T47D (cell line): ENCODE results near the gene ZNF484.
A peak's percentile ranks its signal among the peaks of the same experiment; 100 is the strongest.
"Not testable (repeated sequence)": the region's sequence is repeated elsewhere in the genome, so short reads cannot be mapped to it uniquely, and the experiment has no call there.

ENCODE experiments used
- DNase-seq, 2 experiments: peaks; one replicate each; pipeline versions ENCODE4 v3.0.0 to v3.0.0-alpha.2; 2011 to 2012; ENCODE audit warnings: low read depth in 1 of 2, low spot score in 1 of 2
- JUND ChIP-seq: IDR thresholded peaks from 2 replicates; pipeline ENCODE4 v1.6.1; 2012; ENCODE audit warnings: low read depth
- in situ Hi-C: cut with HindIII; loops from 2 replicates; pipeline ENCODE4 v1.10.0; 2016; ENCODE audit warnings: low sequenced_read_pairs, low pct_unique_long_range_greater_than_20kb

Gene ZNF484

GRCh38 chr9:92877531-92878430 is at the start of gene ZNF484:
TSS of gene ZNF484 (minus strand) at chr9:92878038. CDS start at chr9:92875029, 3,009 bp downstream.
- no peak for TF ChIP-seq JUND
- DNase-seq = peak; percentile 23 to 83
- in situ Hi-C loops = no loop called here

- no peak for TF ChIP-seq JUND
- in situ Hi-C loops = no loop called here
- no peak for DNase-seq
Measured at GRCh38 chr9:92920437-92920836, 42.6 kb upstream of the ZNF484 start.

GRCh38 chr9:92917176-92917800 is 39.5 kb upstream of the ZNF484 start:
- DNase-seq = peak in 1 of 2 experiments; percentile 1
- in situ Hi-C loops = no loop called here
- TF ChIP-seq JUND = no peak

- no peak for TF ChIP-seq JUND
- peak; percentile 25 to 47 for DNase-seq
- in situ Hi-C loops = no loop called here
Measured at GRCh38 chr9:92911511-92912475, 34.0 kb upstream of the ZNF484 start.

GRCh38 chr9:92905137-92905536 is 27.3 kb upstream of the ZNF484 start:
- in situ Hi-C loops, DNase-seq: not testable (repeated sequence)

- DNase-seq = no peak
- no peak for TF ChIP-seq JUND
Measured at GRCh38 chr9:92897323-92897722, 19.5 kb upstream of the ZNF484 start.

GRCh38 chr9:92895812-92896436 is 18.1 kb upstream of the ZNF484 start:
- DNase-seq = no peak
- in situ Hi-C loops = no loop called here
- no peak for TF ChIP-seq JUND

More at GRCh38 chr9:92897323-92897722, 19.5 kb upstream of the ZNF484 start:
- in situ Hi-C loops = no loop called here

GRCh38 chr9:92894711-92895362 is 17.0 kb upstream of the ZNF484 start:
- TF ChIP-seq JUND = no peak
- DNase-seq = no peak
- in situ Hi-C loops = no loop called here

- DNase-seq, in situ Hi-C loops: not testable (repeated sequence)
Measured at GRCh38 chr9:92893916-92894610, 16.2 kb upstream of the ZNF484 start.

- in situ Hi-C loops, DNase-seq: not testable (repeated sequence)
Measured at GRCh38 chr9:92892276-92892675, 14.4 kb upstream of the ZNF484 start.

- in situ Hi-C loops = no loop called here
- DNase-seq = no peak
- no peak for TF ChIP-seq JUND
Measured at GRCh38 chr9:92890761-92891160, 12.9 kb upstream of the ZNF484 start.
